GM21367 (cell line): ENCODE results near the gene OXNAD1.

Experiments used
- ATAC-seq: cut with Tn5 transposase; IDR thresholded peaks from one replicate; pipeline ENCODE4 v1.9.1; 2021; ENCODE audit not compliant: unreplicated experiment

The OXNAD1 gene

GRCh38 chr3:16264708-16265454 lies at the start of gene OXNAD1, which contains the start of gene DPH3:
OXNAD1 (plus strand) TSS chr3:16265212; CDS start chr3:16270953, 5,741 bp downstream.
DPH3 (minus strand) TSS chr3:16264943; CDS start chr3:16264876, 67 bp downstream.
- peak; percentile 98 for ATAC-seq

DNA sequence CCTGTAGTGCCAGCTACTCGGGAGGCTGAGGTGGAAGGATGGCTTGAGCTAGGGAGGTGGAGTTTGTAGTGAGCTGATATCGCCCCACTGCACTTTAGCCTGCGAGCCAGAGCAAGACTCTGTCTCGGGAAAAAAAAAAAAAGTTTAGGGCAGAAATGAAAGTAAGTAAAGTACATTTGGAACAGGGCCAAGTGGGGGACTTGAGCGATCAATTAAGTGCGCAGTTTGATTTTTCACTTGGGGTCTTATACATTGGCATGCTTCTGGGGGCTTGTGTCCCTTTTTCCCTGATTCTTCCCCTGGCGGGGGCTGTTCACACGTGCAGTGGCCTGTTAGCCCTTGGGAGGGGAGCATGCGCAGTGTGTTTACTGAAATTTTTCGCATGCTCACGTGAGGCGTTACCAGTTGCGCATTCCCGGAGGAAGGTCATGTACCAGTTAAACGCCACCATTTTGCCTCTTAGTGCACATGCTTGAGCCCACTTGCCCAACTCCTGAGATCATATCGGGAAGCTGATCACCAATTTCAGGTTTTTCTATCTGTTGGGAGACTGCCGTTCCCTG lies 48.6 kb upstream of the OXNAD1 start:
- no peak for ATAC-seq

DNA sequence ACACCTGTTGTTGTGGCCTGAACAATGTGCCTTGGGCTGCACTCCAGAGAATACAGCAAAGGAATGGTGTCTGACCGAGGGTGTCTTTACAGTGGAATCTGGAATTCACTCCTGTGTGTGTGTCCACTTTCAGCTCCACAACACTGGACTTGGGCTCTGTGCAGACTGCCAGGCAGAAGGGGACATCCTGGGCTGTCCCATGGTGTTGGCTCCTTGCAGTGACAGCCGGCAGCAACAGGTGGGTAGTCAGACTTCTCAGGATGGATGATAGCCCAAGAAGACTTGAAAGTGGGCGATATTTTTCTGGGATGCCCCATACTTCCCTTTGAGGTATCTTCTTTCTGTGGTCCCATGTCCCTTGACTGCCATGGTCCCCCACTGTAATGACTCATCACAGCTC lies 45.2 kb upstream of the OXNAD1 start:
- no peak for ATAC-seq

DNA sequence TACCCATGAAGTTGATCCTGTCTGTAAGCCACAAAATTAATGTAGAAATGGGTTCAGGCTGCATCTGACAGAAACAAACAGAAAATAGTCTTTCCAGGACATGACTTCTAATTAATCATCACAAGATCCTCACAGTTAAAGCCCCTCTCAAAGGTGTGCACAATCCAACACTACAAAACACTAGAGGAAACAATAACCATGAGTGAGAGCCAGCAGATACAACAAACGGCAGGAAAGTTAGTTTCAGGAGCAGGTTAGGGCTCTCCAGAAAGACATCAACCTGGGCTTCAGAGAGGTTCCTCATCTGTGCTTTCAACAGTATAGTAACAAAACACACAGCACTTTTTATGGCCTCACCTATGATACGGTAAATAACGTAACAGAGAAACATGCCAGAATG lies 43.0 kb upstream of the OXNAD1 start:
- ATAC-seq: no peak

GRCh38 chr3:16222547-16222946 lies 42.5 kb upstream of the OXNAD1 start:
- no peak for ATAC-seq

- no peak for ATAC-seq
Observed at GRCh38 chr3:16224325-16224724, 40.7 kb upstream of the OXNAD1 start.

DNA sequence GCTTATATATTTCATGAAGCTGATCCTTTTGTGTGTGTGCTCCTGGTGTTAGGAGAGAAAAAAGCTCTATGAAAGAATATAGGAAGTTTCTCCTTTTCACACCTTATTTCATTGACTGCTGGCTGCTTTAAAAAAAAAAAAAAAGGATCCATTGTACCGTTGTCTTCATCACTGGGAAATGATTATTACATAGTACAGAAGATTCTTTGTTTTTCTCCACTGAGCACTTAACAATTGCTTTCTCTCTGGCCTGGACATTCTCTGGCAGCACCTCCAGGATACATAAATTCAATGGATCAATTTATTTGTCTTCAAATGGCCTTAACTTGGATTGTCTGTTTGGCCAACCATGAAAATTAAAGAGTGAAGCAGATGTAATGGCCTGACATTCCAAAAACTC lies 37.4 kb upstream of the OXNAD1 start:
- ATAC-seq: no peak

DNA sequence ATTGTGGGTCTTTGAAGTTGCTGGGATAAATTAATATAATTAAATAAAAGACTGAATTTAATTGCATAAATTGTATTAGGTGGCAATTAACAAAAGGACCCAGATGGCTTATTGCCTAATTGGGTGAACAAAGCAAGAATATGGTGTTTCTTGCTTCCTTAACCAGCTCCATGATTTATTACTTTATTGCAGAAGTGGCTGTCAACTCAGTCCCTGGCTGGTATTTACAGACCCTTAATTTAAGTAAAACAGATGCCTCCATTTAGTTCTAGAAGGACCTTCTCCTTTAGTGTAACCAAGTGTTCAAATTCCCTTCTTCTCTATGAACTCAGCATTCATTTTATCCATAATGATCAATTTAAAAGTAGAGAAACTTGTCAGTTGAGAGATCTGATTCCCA lies 35.3 kb upstream of the OXNAD1 start:
- ATAC-seq: no peak

- ATAC-seq: no peak
Observed at GRCh38 chr3:16231983-16232382, 33.0 kb upstream of the OXNAD1 start.

DNA sequence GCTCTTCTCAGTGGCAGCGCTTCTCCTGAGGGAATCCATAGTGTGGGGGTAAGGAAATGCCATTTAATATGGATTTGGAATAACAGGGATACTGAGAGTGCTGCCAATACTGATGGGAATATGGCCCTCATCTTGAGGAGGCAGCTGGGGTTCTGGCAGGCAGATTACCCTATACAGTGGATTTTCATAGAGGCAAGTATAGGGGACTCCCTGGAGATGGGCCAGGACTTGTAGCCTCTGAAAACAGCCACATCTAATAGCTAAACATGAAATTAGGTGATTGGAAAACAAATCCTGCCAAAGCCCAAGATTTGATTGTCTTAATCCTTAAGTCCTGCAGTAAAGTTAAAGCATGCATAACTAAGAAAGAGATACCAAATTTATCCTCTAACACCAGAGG lies 31.2 kb upstream of the OXNAD1 start:
- no peak for ATAC-seq

GRCh38 chr3:16234281-16234680 lies 30.7 kb upstream of the OXNAD1 start:
- no peak for ATAC-seq

- no peak for ATAC-seq
Observed at GRCh38 chr3:16236030-16236639, 28.9 kb upstream of the OXNAD1 start.

- no peak for ATAC-seq
Observed at GRCh38 chr3:16236856-16237393, 28.1 kb upstream of the OXNAD1 start.

DNA sequence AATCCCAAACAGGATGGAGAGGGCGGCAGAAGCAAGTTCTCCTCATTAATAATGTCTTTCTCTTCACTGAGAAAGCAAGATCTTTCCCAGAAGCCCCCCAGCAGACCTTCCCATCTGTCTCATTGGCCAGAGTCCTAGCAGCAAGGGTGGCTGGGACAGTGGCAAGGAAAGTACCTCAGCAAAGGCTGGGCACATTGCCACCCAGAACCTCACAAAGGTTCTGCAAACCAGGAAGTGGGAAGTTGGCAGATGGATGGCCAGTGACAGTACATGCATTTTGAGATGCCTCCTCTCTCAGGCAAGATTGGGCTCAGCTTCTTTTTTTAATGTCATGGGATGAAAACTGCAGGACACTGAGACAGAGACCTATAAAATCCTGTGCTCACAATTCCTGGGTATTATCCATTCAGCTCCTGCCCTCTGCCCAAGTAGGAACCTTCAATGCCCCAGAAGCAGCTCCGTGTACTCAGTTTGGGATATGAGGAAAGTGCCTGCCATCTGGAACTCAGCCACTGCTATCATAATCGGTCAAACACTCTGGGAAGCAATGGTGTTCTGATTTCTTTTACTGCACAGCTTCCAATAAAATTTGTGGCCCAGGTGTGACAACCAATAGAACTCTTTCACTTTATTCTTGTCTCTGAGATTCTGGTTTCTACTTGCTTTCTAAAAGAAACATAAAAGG lies 25.8 kb upstream of the OXNAD1 start:
- ATAC-seq: no peak

DNA sequence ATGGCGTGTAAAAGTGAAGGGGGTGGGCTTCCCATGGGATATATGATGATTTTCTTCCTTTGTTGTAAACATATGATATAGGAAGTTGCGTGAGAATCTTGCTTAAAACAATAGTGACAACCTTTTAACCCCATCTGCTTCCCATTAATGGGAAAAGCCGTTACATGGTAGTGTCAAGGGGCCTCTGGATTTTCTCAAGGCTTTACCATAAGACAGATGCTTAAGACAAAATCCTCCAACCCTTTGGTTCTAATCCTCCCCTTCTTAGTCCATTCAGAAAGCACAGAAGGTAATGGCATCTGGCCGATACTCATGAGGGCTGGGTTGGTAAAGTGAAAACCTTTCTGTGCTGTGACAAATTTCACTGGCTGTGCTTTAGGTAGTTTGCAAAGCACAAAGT lies 25.2 kb upstream of the OXNAD1 start:
- ATAC-seq: no peak

- no peak for ATAC-seq
Observed at GRCh38 chr3:16240229-16241023, 24.6 kb upstream of the OXNAD1 start.

DNA sequence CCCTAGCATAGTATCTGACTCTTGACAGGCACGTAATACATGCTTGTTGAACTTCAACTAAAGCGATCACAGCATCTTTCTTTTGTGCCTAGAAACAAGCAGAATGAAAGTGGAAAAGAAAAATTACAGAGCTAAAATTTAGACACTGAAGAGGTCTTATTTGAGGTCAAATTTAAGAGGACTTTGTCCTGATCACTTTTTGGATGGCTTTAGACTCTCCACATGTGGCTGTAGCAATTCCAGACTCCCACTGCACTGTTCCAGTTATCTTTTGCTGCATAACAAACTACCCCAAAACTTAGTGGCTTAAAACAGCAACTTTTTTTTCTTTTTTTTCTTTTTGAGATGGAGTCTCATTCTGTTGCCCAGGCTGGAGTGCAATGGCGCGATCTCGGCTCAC lies 23.8 kb upstream of the OXNAD1 start:
- ATAC-seq: no peak

GRCh38 chr3:16242177-16242576 lies 22.8 kb upstream of the OXNAD1 start:
- ATAC-seq: no peak

- ATAC-seq: no peak
Observed at GRCh38 chr3:16243706-16244490, 21.1 kb upstream of the OXNAD1 start.

- ATAC-seq: no peak
Observed at GRCh38 chr3:16245609-16246008, 19.4 kb upstream of the OXNAD1 start.
